DLD1 (cell line): Measurements from ENCODE around the gene PINLYP.

Source experiments
- in situ Hi-C: cut with HindIII; loops from 2 replicates; pipeline ENCODE4 v1.10.0; 2017; ENCODE audit warnings: low sequenced_read_pairs

PINLYP gene

GRCh38 chr19:43546581-43546980 is 29.0 kb upstream of the PINLYP start:
- in situ Hi-C loops = loop anchor here (25.0 kb wide), 1 partner anchor 109 kb away; no protein-coding TSS in a partner anchor

GRCh38 chr19:43547926-43548325 is 27.7 kb upstream of the PINLYP start:
- in situ Hi-C loops = loop anchor here (25.0 kb wide), 1 partner anchor 111 kb away; no protein-coding TSS in a partner anchor

- in situ Hi-C loops = loop anchor here (25.0 kb wide), 1 partner anchor 111 kb away; no protein-coding TSS in a partner anchor
Measured at GRCh38 chr19:43548706-43549105, 26.9 kb upstream of the PINLYP start.

- in situ Hi-C loops = no loop called here
Measured at GRCh38 chr19:43551399-43552197, 24.0 kb upstream of the PINLYP start.

GRCh38 chr19:43552198-43552450 is 23.5 kb upstream of the PINLYP start:
- in situ Hi-C loops = no loop called here

GRCh38 chr19:43552616-43553015 is 23.0 kb upstream of the PINLYP start:
- in situ Hi-C loops = no loop called here

GRCh38 chr19:43553656-43554055 is 21.9 kb upstream of the PINLYP start:
- in situ Hi-C loops = no loop called here

GRCh38 chr19:43554317-43554895 is 21.2 kb upstream of the PINLYP start:
- in situ Hi-C loops = no loop called here

- in situ Hi-C loops = no loop called here
Measured at GRCh38 chr19:43555185-43555770, 20.3 kb upstream of the PINLYP start.

GRCh38 chr19:43560687-43561086 is 14.9 kb upstream of the PINLYP start:
- in situ Hi-C loops = no loop called here

- in situ Hi-C loops = no loop called here
Measured at GRCh38 chr19:43561139-43561970, 14.2 kb upstream of the PINLYP start.

GRCh38 chr19:43562226-43562697 is 13.3 kb upstream of the PINLYP start:
- in situ Hi-C loops = no loop called here

GRCh38 chr19:43562698-43563241 is 12.8 kb upstream of the PINLYP start:
- in situ Hi-C loops = no loop called here

GRCh38 chr19:43563816-43564457 is 11.7 kb upstream of the PINLYP start:
- in situ Hi-C loops = no loop called here

- in situ Hi-C loops = no loop called here
Measured at GRCh38 chr19:43564800-43565199, 10.8 kb upstream of the PINLYP start.

GRCh38 chr19:43569657-43570056 is 5.9 kb upstream of the PINLYP start:
- in situ Hi-C loops = no loop called here

GRCh38 chr19:43570174-43570791 is 5.3 kb upstream of the PINLYP start:
- in situ Hi-C loops = no loop called here

GRCh38 chr19:43572171-43572588 is 3.4 kb upstream of the PINLYP start:
- in situ Hi-C loops = no loop called here

- in situ Hi-C loops = no loop called here
Measured at GRCh38 chr19:43574424-43575155, 1.0 kb upstream of the PINLYP start.
